Loucy (cell line): Measurements from ENCODE around the gene GALNT18.

Experiments
- EZH2phosphoT487 ChIP-seq: fragments of 200-600 bp; IDR thresholded peaks from 2 replicates; pipeline ENCODE4 v1.6.1; 2018; ENCODE audit warnings: antibody characterized with exemption, mild to moderate bottlenecking, moderate library complexity, borderline replicate concordance
- TF ChIP-seq, protein P1 (sequence below): fragments of 200-600 bp; sonication (generic); conservative IDR thresholded peaks from 2 replicates; pipeline ENCODE4 v1.5.1; 2014; ENCODE audit warnings: mild to moderate bottlenecking, antibody characterized with exemption, low read length

DNA sequence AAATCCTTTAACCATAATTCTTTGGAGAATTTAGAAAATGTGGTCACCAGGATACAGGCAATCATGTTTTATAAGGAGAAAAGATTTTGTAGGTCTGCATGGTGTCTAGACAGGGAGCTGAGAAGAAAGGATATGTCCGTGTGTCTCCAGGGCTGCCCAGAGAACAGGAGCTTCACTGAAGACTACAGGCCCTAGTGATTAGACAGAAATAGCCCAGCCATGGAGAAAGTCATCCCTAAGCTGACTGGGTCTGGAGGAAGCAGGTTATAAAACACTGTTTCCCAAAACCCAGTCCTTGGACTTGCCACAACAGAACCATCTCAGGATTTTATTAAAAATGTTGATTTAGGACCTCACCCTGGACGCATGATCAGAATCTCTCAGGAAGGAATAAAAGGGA, 84.4 kb downstream of the GALNT18 start:
- TF ChIP-seq, protein P1, sequence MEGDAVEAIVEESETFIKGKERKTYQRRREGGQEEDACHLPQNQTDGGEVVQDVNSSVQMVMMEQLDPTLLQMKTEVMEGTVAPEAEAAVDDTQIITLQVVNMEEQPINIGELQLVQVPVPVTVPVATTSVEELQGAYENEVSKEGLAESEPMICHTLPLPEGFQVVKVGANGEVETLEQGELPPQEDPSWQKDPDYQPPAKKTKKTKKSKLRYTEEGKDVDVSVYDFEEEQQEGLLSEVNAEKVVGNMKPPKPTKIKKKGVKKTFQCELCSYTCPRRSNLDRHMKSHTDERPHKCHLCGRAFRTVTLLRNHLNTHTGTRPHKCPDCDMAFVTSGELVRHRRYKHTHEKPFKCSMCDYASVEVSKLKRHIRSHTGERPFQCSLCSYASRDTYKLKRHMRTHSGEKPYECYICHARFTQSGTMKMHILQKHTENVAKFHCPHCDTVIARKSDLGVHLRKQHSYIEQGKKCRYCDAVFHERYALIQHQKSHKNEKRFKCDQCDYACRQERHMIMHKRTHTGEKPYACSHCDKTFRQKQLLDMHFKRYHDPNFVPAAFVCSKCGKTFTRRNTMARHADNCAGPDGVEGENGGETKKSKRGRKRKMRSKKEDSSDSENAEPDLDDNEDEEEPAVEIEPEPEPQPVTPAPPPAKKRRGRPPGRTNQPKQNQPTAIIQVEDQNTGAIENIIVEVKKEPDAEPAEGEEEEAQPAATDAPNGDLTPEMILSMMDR = no peak
- no peak for TF ChIP-seq EZH2phosphoT487
